SU-DHL-6 (cell line): Measurements from ENCODE around the gene BAZ2A.

Experiments used
- H2AFZ ChIP-seq: fragments of 200-600 bp; sonication (generic); 2 replicates; pipeline ENCODE4 v1.6.1; 2014; ENCODE audit warnings: low read depth, mild to moderate bottlenecking, moderate library complexity, mixed read lengths, antibody characterized with exemption, low read length; ENCODE audit not compliant: severe bottlenecking
- H3F3A ChIP-seq: fragments of 200-600 bp; shearing (Covaris generic); 2 replicates; pipeline ENCODE4 v1.6.0; 2016; ENCODE audit warnings: antibody characterized with exemption, mild to moderate bottlenecking; ENCODE audit not compliant: insufficient read depth
- H3K27ac ChIP-seq: fragments of 200-600 bp; sonication (generic); 2 replicates; pipeline ENCODE4 v1.5.1; 2016; ENCODE audit warnings: low read depth, mild to moderate bottlenecking, low read length, moderate library complexity, mixed read lengths
- H3K27me3 ChIP-seq: fragments of 200-600 bp; sonication (generic), shearing (Covaris generic); 2 replicates; pipeline ENCODE4 v1.6.0; 2014; ENCODE audit warnings: mild to moderate bottlenecking, low read length
- H3K36me3 ChIP-seq: fragments of 200-600 bp; sonication (generic); 2 replicates; pipeline ENCODE4 v1.6.1; 2014; ENCODE audit warnings: mild to moderate bottlenecking, low read length, mixed read lengths
- H3K4me2 ChIP-seq: fragments of 300-600, 200-600 bp; shearing (Covaris generic), sonication (generic); 2 replicates; pipeline ENCODE4 v1.6.0; 2014; ENCODE audit warnings: low read length, low read depth, mild to moderate bottlenecking; ENCODE audit not compliant: poor library complexity, severe bottlenecking
- H3K4me3 ChIP-seq: fragments of 200-600 bp; sonication (generic); 2 replicates; pipeline ENCODE4 v1.5.1; 2014; ENCODE audit warnings: antibody characterized with exemption, low read length, mild to moderate bottlenecking, mixed read lengths; ENCODE audit not compliant: insufficient read depth, poor library complexity, severe bottlenecking
- H3K79me2 ChIP-seq: fragments of 200-600 bp; sonication (generic); 2 replicates; pipeline ENCODE4 v1.6.1; 2014; ENCODE audit warnings: mild to moderate bottlenecking, low read length, moderate library complexity; ENCODE audit not compliant: insufficient read depth
- H3K9ac ChIP-seq: fragments of 200-600 bp; sonication (generic); 2 replicates; pipeline ENCODE4 v1.7.0; 2014; ENCODE audit warnings: mild to moderate bottlenecking, low read length
- H3K9me2 ChIP-seq: fragments of 200-600 bp; sonication (generic); replicated peaks from 2 replicates; pipeline ENCODE4 v1.6.1; 2014; ENCODE audit warnings: low read length; ENCODE audit not compliant: insufficient read depth
- H3K9me3 ChIP-seq: fragments of 200-600 bp; sonication (generic); 2 replicates; pipeline ENCODE4 v1.6.1; 2014; ENCODE audit warnings: low read length, mixed read lengths; ENCODE audit not compliant: insufficient read depth
- H4K20me1 ChIP-seq: fragments of 200-600 bp; sonication (generic); 2 replicates; pipeline ENCODE4 v1.6.1; 2014; ENCODE audit warnings: low read depth, mild to moderate bottlenecking, antibody characterized with exemption, low read length, moderate library complexity, mixed read lengths
- EZH2phosphoT487 ChIP-seq: fragments of 200-600 bp; sonication (generic), shearing (Covaris generic); conservative IDR thresholded peaks from 2 replicates; pipeline ENCODE4 v1.6.1; 2018; ENCODE audit warnings: mild to moderate bottlenecking, antibody characterized with exemption, low read length, moderate library complexity, mixed read lengths
- TF ChIP-seq, protein P1 (sequence below): fragments of 200-600 bp; sonication (generic); IDR thresholded peaks from one replicate; pipeline ENCODE4 v1.5.1; 2017; ENCODE audit warnings: antibody characterized with exemption, mild to moderate bottlenecking, low read length, moderate library complexity; ENCODE audit not compliant: insufficient read depth, poor library complexity, severe bottlenecking

Gene BAZ2A

GRCh38 chr12:56668197-56668457, 38.0 kb upstream of the BAZ2A start:
- Histone ChIP-seq H3K9ac (no peak overlapping the region), H3K9me3 (no peaks in the 10 kb centered on the region), H3K4me3 (no peak overlapping the region), H2AFZ (no peak overlapping the region), H3K27me3 (no peaks in the 10 kb centered on the region), H3K27ac (no peak overlapping the region), H3K79me2 (peaks cover 39% of the 10 kb centered on the region), H3F3A (peaks cover 56% of the 10 kb centered on the region), H3K36me3 (peaks cover 82% of the 10 kb centered on the region), H3K4me2 (no peak overlapping the region), H3K9me2 (no peaks in the 10 kb centered on the region), H4K20me1 (peaks cover 27% of the 10 kb centered on the region)
- TF ChIP-seq EZH2phosphoT487, result no peak
- TF ChIP-seq, protein P1, sequence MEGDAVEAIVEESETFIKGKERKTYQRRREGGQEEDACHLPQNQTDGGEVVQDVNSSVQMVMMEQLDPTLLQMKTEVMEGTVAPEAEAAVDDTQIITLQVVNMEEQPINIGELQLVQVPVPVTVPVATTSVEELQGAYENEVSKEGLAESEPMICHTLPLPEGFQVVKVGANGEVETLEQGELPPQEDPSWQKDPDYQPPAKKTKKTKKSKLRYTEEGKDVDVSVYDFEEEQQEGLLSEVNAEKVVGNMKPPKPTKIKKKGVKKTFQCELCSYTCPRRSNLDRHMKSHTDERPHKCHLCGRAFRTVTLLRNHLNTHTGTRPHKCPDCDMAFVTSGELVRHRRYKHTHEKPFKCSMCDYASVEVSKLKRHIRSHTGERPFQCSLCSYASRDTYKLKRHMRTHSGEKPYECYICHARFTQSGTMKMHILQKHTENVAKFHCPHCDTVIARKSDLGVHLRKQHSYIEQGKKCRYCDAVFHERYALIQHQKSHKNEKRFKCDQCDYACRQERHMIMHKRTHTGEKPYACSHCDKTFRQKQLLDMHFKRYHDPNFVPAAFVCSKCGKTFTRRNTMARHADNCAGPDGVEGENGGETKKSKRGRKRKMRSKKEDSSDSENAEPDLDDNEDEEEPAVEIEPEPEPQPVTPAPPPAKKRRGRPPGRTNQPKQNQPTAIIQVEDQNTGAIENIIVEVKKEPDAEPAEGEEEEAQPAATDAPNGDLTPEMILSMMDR, result no peak

DNA sequence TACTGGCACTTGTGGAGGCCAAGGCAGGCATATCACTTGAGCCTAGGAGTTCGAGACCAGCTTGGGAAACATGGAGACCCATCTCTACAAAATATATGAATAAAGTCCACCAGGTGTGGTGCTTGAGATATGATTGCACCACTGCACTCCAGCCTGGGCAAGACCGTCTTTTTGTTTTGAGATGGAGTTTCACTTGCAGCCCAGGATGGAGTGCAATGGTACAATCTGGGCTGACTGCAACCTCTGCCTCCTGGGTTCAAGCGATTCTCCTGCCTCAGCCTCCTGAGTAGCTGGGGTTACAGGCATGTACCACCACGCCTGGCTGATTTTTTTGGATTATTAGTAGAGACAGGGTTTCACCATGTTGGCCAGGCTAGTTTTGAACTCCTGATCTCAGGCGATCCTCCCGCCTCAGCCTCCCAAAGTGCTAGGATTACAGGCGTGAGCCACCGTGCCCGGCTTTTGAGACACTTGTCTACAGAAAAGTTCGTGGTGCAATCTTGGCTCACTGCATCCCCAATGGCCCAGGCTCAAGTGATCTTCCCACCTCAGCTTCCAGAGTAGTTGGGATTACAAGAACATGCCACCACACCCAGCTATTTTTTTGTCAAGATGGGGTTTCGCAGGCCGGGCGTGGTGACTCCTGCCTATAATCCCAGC, 32.0 kb upstream of the BAZ2A start:
- Histone ChIP-seq H3K9ac (no peak overlapping the region), H3K4me2 (no peak overlapping the region), H3F3A (peaks cover 58% of the 10 kb centered on the region; the same call in 1 of the 2 replicates), H3K9me3 (no peaks in the 10 kb centered on the region), H3K9me2 (no peaks in the 10 kb centered on the region), H3K27me3 (no peaks in the 10 kb centered on the region), H3K36me3 (peaks cover 36% of the 10 kb centered on the region), H3K4me3 (no peak overlapping the region), H2AFZ (no peak overlapping the region), H4K20me1 (no peaks in the 10 kb centered on the region; the same call in 1 of the 2 replicates), H3K27ac (no peak overlapping the region), H3K79me2 (no peaks in the 10 kb centered on the region)
- TF ChIP-seq EZH2phosphoT487, result no peak
- TF ChIP-seq, protein P1, result no peak

- TF ChIP-seq EZH2phosphoT487, result no peak
- TF ChIP-seq, protein P1, result no peak
Observed at GRCh38 chr12:56661560-56661959, 31.4 kb upstream of the BAZ2A start.

More at GRCh38 chr12:56661560-56661959, 31.4 kb upstream of the BAZ2A start:
- H2AFZ ChIP-seq, result no peak overlapping the region
- H3K9me3 ChIP-seq, result no peaks in the 10 kb centered on the region
- no peak overlapping the region for H3K4me3 ChIP-seq
- no peaks in the 10 kb centered on the region for H3K9me2 ChIP-seq
- no peaks in the 10 kb centered on the region for H3K79me2 ChIP-seq
- no peak overlapping the region for H3K9ac ChIP-seq
- H3F3A ChIP-seq, result peaks cover 58% of the 10 kb centered on the region; the same call in 1 of the 2 replicates
- no peaks in the 10 kb centered on the region; the same call in 1 of the 2 replicates for H4K20me1 ChIP-seq
- no peak overlapping the region for H3K27ac ChIP-seq
- H3K27me3 ChIP-seq, result no peaks in the 10 kb centered on the region
- H3K36me3 ChIP-seq, result peaks cover 33% of the 10 kb centered on the region
- no peak overlapping the region for H3K4me2 ChIP-seq
